Retinal pigment epithelial cell (primary cell): ENCODE data around the gene CSF2RB.

Source experiments
- DNase-seq: peaks from one replicate; pipeline ENCODE4 v3.0.0-alpha.2; 2010; ENCODE audit warnings: low read depth
- H3K4me3 ChIP-seq: 2 replicates; pipeline ENCODE4 v1.5.1; 2011; ENCODE audit warnings: mild to moderate bottlenecking, low read length, control low read depth, moderate library complexity
- CTCF ChIP-seq: conservative IDR thresholded peaks from 2 replicates; pipeline ENCODE4 v1.5.1; 2011; ENCODE audit warnings: low read depth, low read length, control low read depth, inconsistent platforms

The CSF2RB gene

DNA sequence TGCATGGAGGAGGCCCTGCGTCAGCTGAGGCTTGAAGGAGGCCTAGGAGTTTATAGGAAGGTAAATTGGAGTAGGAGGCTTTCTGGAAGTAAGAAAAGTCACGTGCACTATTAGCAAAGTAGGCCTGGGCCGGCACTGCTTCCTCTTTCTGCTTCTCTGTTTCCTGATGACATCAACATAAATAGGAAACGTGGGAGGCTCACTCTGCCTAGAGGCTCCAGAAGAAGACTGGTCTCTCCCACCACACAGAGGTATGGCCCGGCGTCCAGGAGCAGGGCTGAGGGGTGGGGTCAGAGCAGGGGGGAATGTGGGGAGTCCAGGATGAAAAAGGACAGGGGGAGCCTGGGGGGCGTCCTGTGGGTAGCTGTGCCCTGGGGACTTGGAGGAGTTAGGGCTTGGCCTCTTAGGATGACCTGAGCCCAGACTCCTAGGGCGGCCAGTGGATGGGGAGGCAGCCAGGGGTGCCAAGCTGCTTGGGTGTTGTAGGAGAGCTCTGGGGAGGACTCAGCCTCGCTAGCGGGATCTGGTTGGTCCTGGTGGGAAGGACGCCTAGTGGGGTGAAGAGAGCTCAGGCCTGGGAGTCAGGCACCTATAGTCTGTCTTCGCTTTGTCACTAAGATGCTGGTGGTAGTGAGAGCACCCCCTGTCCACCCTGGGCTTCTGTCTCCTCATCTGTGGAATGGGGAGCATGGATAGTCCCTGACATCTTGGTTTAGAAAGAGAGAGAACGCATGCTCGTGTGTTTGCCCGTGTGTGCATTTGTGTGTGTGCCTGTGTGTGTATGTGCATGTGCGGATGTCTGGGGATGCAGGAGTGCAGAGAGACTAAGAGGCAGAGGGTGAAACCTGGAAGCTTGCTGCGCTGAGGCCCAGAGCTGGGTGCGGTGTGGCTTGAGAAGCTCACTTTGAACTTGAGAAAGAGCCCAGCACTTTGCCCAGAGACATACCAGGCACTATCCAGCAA, at the start of gene CSF2RB:
CSF2RB (plus strand) TSS at position 202 of the 963 bp plus-strand sequence. CDS start 8,580 bp downstream, outside the sequence.
- no peak for TF ChIP-seq CTCF
- no peak for DNase-seq
- H3K4me3 ChIP-seq: no peak within 1 kb of the TSS

GRCh38 chr22:36863979-36864378, 49.4 kb upstream of the CSF2RB start:
- no peak for DNase-seq

DNA sequence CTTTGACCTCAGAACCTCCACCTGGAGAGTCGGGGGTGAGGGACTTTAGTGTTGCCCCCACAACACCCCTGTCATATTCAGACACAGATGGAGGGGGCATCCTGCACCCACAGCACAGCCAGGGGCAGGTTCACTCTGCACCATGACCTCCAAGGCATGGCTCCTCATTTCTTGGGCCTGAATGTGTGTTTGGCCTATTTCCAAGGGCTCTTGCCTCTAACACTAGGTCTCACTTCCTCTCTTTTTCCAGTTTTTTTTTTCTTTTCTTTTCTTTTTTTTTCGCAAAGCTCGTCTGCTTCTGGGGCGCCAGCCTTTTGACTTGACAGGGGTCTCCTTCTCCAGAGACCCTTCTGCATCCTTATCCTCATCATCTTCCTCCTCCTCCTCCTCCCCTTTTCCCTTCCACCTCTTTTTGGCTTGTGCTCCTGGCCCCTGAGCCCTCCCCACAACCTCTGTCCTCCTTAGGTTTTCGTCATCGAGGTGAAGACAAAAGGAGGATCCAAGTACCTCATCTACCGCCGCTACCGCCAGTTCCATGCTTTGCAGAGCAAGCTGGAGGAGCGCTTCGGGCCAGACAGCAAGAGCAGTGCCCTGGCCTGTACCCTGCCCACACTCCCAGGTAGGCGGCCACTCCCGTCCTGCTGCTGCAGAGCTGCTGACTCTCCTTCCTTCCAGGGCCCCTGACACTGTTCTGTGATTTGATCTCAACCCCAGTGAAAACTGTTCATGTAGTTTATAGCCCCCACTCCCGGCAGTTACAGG, 48.8 kb upstream of the CSF2RB start:
- no peak for TF ChIP-seq CTCF
- no peak for DNase-seq
- no peak overlapping the region for H3K4me3 ChIP-seq

More at GRCh38 chr22:36863979-36864378, 49.4 kb upstream of the CSF2RB start:
- TF ChIP-seq CTCF: no peak
- no peak overlapping the region for H3K4me3 ChIP-seq

DNA sequence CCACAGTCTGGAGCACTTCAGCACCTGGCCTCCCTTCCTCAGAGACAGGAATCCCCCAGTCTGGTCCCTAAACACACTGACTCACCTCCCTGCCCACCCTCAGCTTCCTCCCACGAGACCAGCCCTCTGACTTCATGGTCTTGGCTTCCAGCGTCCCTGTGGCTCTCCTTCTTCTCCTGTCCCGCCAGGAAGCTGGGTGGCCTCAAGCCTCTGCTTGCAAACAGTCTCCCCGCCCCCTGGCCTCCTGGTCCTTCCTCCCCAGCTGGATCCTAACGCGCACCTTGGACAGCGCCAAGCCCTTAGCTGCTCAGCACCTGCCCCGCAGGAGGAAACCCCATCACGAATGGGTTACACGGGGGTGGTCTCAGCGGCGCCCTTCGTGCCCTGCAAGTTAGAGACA, 48.1 kb upstream of the CSF2RB start:
- H3K4me3 ChIP-seq: no peak overlapping the region
- no peak for DNase-seq
- no peak for TF ChIP-seq CTCF

- no peak overlapping the region for H3K4me3 ChIP-seq
- no peak for DNase-seq
- no peak for TF ChIP-seq CTCF
Observed at GRCh38 chr22:36867695-36868094, 45.7 kb upstream of the CSF2RB start.

- no peak for TF ChIP-seq CTCF
- no peak for DNase-seq
- H3K4me3 ChIP-seq: no peak overlapping the region
Observed at GRCh38 chr22:36868546-36869181, 44.8 kb upstream of the CSF2RB start.
